Activated naive CD4-positive, alpha-beta T cell treated with anti-CD3 and anti-CD28 coated beads, Interleukin-2, amount 10 ng/mL, durations not matched to agents 7 days and 5 days (primary cell): Measurements from ENCODE around the gene C1orf105.
"Not testable (repeated sequence)": the region's sequence is repeated elsewhere in the genome, so short reads cannot be mapped to it uniquely, and the experiment has no call there.

Experiments
- CTCF ChIA-PET: fragments of 350-600 bp; sonication (Branson Sonifier 250); formaldehyde crosslinking; loops from one replicate; lab custom pipeline; 2021; ENCODE audit warnings: antibody characterized with exemption; lab: Charles Lee
- DNase-seq: peaks from one replicate; pipeline ENCODE4 v3.0.0-alpha.2; 2020
- H3K27ac Mint-ChIP-seq: one replicate; pipeline ENCODE4 v1.8.0; 2021; ENCODE audit warnings: mild to moderate bottlenecking, moderate library complexity, mixed read lengths
- H3K27me3 Mint-ChIP-seq: one replicate; pipeline ENCODE4 v1.8.0; 2021; ENCODE audit warnings: mild to moderate bottlenecking, mixed read lengths
- H3K36me3 Mint-ChIP-seq: one replicate; pipeline ENCODE4 v1.8.0; 2021; ENCODE audit warnings: mixed read lengths
- H3K4me1 Mint-ChIP-seq: one replicate; pipeline ENCODE4 v1.8.0; 2021; ENCODE audit warnings: mixed read lengths
- H3K4me3 Mint-ChIP-seq: one replicate; pipeline ENCODE4 v1.8.0; 2021; ENCODE audit warnings: mild to moderate bottlenecking, moderate library complexity, mixed read lengths
- H3K9me3 Mint-ChIP-seq: one replicate; pipeline ENCODE4 v1.8.0; 2021; ENCODE audit warnings: mixed read lengths

Gene C1orf105

GRCh38 chr1:172417557-172417956 lies 2.9 kb upstream of the C1orf105 start:
- Mint-ChIP-seq H3K36me3 (peaks cover 2% of the 10 kb centered on the region), H3K4me1 (peaks cover 2% of the 10 kb centered on the region), H3K9me3 (no peaks in the 10 kb centered on the region), H3K27ac (no peak overlapping the region), H3K27me3 (no peaks in the 10 kb centered on the region), H3K4me3 (no peak overlapping the region)
- CTCF ChIA-PET: interaction anchor here (0.6 to 2.0 kb wide), 2 partner anchors 415 to 774 kb away, joined by 3 to 7 read pairs; no protein-coding TSS in a partner anchor
- DNase-seq: no peak

DNA sequence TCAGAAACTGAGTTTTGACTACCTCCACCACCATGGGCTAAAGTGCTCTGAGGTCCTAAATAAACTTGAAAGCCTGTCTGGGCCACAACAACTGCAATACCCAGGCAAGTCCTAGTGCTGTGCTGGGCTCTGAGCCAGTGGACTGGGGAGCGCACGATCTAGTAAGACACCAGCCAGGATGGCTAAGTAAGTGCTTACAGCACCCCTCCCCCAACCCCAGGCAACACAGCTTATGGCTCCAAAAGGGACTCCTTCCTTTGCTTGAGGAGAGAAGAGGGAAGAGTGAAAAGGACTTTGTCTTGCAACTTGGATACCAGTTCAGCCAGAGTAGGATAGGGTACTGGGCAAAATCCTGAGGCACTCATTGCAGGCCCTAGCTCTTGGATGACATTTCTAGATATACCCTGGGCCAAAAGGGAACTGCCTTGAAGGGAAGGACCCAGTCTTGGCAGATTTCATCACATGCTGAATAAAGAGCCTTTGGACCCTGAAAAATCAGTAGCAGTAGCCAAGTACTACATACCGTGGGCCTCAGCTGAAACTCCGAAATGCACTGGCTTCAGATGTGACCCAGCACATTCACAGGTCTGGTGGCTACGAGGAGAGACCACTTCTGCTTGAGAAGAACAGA lies 1.6 kb downstream of the C1orf105 start:
- H3K4me3 Mint-ChIP-seq: no peak overlapping the region
- H3K9me3 Mint-ChIP-seq: no peaks in the 10 kb centered on the region
- peaks cover 2% of the 10 kb centered on the region for H3K4me1 Mint-ChIP-seq
- no peak overlapping the region for H3K27ac Mint-ChIP-seq
- CTCF ChIA-PET: interaction anchor here (1.0 to 1.6 kb wide), 2 partner anchors 9 to 22 kb away, joined by 3 to 5 read pairs; partner anchors contain the start of gene PIGC
- peaks cover 2% of the 10 kb centered on the region for H3K36me3 Mint-ChIP-seq
- H3K27me3 Mint-ChIP-seq: no peaks in the 10 kb centered on the region
- DNase-seq: no peak

- CTCF ChIA-PET: no interaction called here
- no peaks in the 10 kb centered on the region for H3K9me3 Mint-ChIP-seq
- H3K27ac Mint-ChIP-seq: no peak overlapping the region
- H3K4me1 Mint-ChIP-seq: peaks cover 2% of the 10 kb centered on the region
- DNase-seq: no peak
- no peak overlapping the region for H3K4me3 Mint-ChIP-seq
- H3K27me3 Mint-ChIP-seq: no peaks in the 10 kb centered on the region
- no peaks in the 10 kb centered on the region for H3K36me3 Mint-ChIP-seq
Measured at GRCh38 chr1:172423336-172423735, 2.9 kb downstream of the C1orf105 start.

GRCh38 chr1:172425339-172425738 lies 4.9 kb downstream of the C1orf105 start:
- CTCF ChIA-PET: interaction anchor here (0.8 kb wide), 1 partner anchor 423 kb away, joined by 3 read pairs; no protein-coding TSS in a partner anchor
- Mint-ChIP-seq H3K4me1 (no peaks in the 10 kb centered on the region), H3K27me3 (no peaks in the 10 kb centered on the region), H3K27ac (no peak overlapping the region), H3K36me3 (no peaks in the 10 kb centered on the region), H3K4me3 (no peak overlapping the region), H3K9me3 (no peaks in the 10 kb centered on the region)
- no peak for DNase-seq

GRCh38 chr1:172427191-172427590 lies 6.7 kb downstream of the C1orf105 start:
- no peak for DNase-seq
- Mint-ChIP-seq H3K27ac (no peak overlapping the region), H3K4me3 (no peak overlapping the region), H3K36me3 (no peaks in the 10 kb centered on the region), H3K9me3 (no peaks in the 10 kb centered on the region), H3K4me1 (peaks cover 15% of the 10 kb centered on the region), H3K27me3 (no peaks in the 10 kb centered on the region)
- CTCF ChIA-PET: interaction anchor here (8.4 kb wide), 1 partner anchor 15 kb away, joined by 74 read pairs; the partner anchor contains the start of gene PIGC

- Mint-ChIP-seq H3K4me1 (peaks cover 25% of the 10 kb centered on the region), H3K36me3 (peaks cover 6% of the 10 kb centered on the region), H3K27me3 (no peaks in the 10 kb centered on the region), H3K4me3 (no peak overlapping the region), H3K9me3 (peaks cover 5% of the 10 kb centered on the region), H3K27ac (peak overlapping the region; percentile 43)
- CTCF ChIA-PET: interaction anchor here (0.6 to 8.4 kb wide), 21 partner anchors 13 to 785 kb away, joined by 3 to 74 read pairs (median 4); partner anchors contain the start of gene PIGC
- peak; percentile 73 for DNase-seq
Measured at GRCh38 chr1:172429331-172430127, 9.0 kb downstream of the C1orf105 start.

DNA sequence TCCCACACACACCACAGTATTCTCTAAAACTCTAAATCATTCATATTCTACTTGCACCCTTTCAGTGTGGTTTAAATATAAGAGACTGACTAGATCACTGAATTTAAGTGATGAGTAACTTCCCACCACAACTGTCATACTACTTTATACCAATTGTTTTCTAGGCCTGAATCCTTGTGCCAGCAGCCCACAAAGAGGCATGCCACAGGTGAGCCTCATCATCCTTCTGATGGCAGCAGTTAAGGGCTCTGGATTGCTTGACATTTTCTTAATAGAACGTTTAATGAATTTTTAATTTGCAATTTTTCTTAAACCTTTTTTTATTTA lies 9.6 kb downstream of the C1orf105 start:
- no peak overlapping the region for H3K4me3 Mint-ChIP-seq

GRCh38 chr1:172431204-172431603 lies 10.7 kb downstream of the C1orf105 start:
- Mint-ChIP-seq H3K27ac (peak overlapping the region; percentile 88), H3K36me3 (peaks cover 11% of the 10 kb centered on the region), H3K4me3 (no peak overlapping the region), H3K4me1 (peaks cover 25% of the 10 kb centered on the region), H3K9me3 (peaks cover 7% of the 10 kb centered on the region), H3K27me3 (no peaks in the 10 kb centered on the region)
- CTCF ChIA-PET: interaction anchor here (0.5 to 8.4 kb wide), 10 partner anchors 10 to 629 kb away, joined by 3 to 74 read pairs (median 3); partner anchors contain the start of gene PIGC
- no peak for DNase-seq

More for the DNA sequence above, 9.6 kb downstream of the C1orf105 start:
- peaks cover 6% of the 10 kb centered on the region for H3K36me3 Mint-ChIP-seq
- H3K9me3 Mint-ChIP-seq: peaks cover 5% of the 10 kb centered on the region
- peaks cover 25% of the 10 kb centered on the region for H3K4me1 Mint-ChIP-seq
- H3K27ac Mint-ChIP-seq: peak overlapping the region; percentile 38
- CTCF ChIA-PET: interaction anchor here (0.6 to 8.4 kb wide), 18 partner anchors 12 to 785 kb away, joined by 3 to 74 read pairs (median 4); partner anchors contain the start of gene PIGC
- no peaks in the 10 kb centered on the region for H3K27me3 Mint-ChIP-seq
- DNase-seq: no peak

GRCh38 chr1:172431721-172432192 lies 11.3 kb downstream of the C1orf105 start:
- Mint-ChIP-seq H3K27me3 (no peaks in the 10 kb centered on the region), H3K9me3 (peaks cover 7% of the 10 kb centered on the region), H3K4me1 (peaks cover 25% of the 10 kb centered on the region), H3K36me3 (peaks cover 15% of the 10 kb centered on the region), H3K27ac (peak overlapping the region; percentile 88), H3K4me3 (no peak overlapping the region)
- CTCF ChIA-PET: interaction anchor here (0.6 to 8.4 kb wide), 9 partner anchors 10 to 630 kb away, joined by 3 to 74 read pairs (median 3); partner anchors contain the start of gene PIGC
- peak; percentile 67 for DNase-seq

GRCh38 chr1:172437183-172437582 lies 16.7 kb downstream of the C1orf105 start:
- CTCF ChIA-PET, H3K9me3 Mint-ChIP-seq: not testable (repeated sequence)
- peaks cover 47% of the 10 kb centered on the region for H3K36me3 Mint-ChIP-seq

DNA sequence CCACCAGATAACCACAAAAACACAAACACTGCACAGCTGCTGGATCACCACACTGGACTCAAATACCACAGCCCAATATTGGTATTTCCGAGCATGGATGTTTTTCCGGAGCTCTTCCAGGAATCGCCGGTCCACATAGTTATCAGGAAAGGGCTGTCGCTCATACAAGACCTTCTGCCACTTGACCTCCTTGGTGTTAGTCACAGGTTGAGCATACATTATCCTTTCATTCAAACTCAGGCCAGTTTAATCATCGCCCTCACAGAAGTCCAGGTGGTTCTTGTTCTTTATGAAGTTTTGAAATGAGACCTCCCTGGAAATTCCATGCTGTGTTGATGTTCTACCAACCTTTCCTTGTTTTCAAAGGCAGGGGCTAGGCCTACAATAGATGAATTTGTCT lies 21.9 kb downstream of the C1orf105 start:
- peaks cover 36% of the 10 kb centered on the region for H3K4me1 Mint-ChIP-seq
- CTCF ChIA-PET: interaction anchor here (2.9 to 5.5 kb wide), 2 partner anchors 12 to 440 kb away, joined by 12 to 74 read pairs; no protein-coding TSS in a partner anchor
- no peak overlapping the region for H3K27ac Mint-ChIP-seq
- peaks cover 34% of the 10 kb centered on the region for H3K36me3 Mint-ChIP-seq
- H3K4me3 Mint-ChIP-seq: peak overlapping the region; percentile 42
- H3K27me3 Mint-ChIP-seq: no peaks in the 10 kb centered on the region
- no peak for DNase-seq
- no peaks in the 10 kb centered on the region for H3K9me3 Mint-ChIP-seq

More at GRCh38 chr1:172437183-172437582, 16.7 kb downstream of the C1orf105 start:
- DNase-seq, H3K27ac Mint-ChIP-seq, H3K27me3 Mint-ChIP-seq, H3K4me3 Mint-ChIP-seq: not testable (repeated sequence)
- peaks cover 29% of the 10 kb centered on the region for H3K4me1 Mint-ChIP-seq

- no peaks in the 10 kb centered on the region for H3K27me3 Mint-ChIP-seq
- H3K4me1 Mint-ChIP-seq: peaks cover 36% of the 10 kb centered on the region
- H3K36me3 Mint-ChIP-seq: peaks cover 32% of the 10 kb centered on the region
- peak overlapping the region; percentile 88 for H3K27ac Mint-ChIP-seq
- no peak for DNase-seq
- no peaks in the 10 kb centered on the region for H3K9me3 Mint-ChIP-seq
- H3K4me3 Mint-ChIP-seq: peak overlapping the region; percentile 89
- CTCF ChIA-PET: interaction anchor here (0.6 to 5.5 kb wide), 4 partner anchors 13 to 788 kb away, joined by 3 to 74 read pairs (median 8); no protein-coding TSS in a partner anchor
Measured at GRCh38 chr1:172442843-172443565, 22.5 kb downstream of the C1orf105 start.

- Mint-ChIP-seq H3K36me3 (peaks cover 28% of the 10 kb centered on the region), H3K9me3 (no peaks in the 10 kb centered on the region), H3K4me3 (peak within 1 kb of the TSS; percentile 89), H3K27ac (peak within 1 kb of the TSS; percentile 88), H3K27me3 (no peaks in the 10 kb centered on the region), H3K4me1 (peaks cover 36% of the 10 kb centered on the region)
- CTCF ChIA-PET: interaction anchor here (0.6 to 5.5 kb wide), 6 partner anchors 14 to 867 kb away, joined by 3 to 74 read pairs (median 4); no protein-coding TSS in a partner anchor
- DNase-seq: peak; percentile 95
Measured at GRCh38 chr1:172443666-172444453, 23.4 kb downstream of the C1orf105 start, which contains the start of gene PIGC. PIGC (minus strand) TSS chr1:172444069; CDS start chr1:172442622, 1,447 bp downstream.
